Tibial nerve (tissue), 4 donors: ENCODE measurements around the gene BANP. TPM values are rescaled to one million over a fixed set of nuclear protein-coding genes. Genes with fewer than 3 reads are reported as not detected.
"Not testable (repeated sequence)": the region's sequence is repeated elsewhere in the genome, so short reads cannot be mapped to it uniquely, and the experiment has no call there.

Experiments used
- DNase-seq, 2 donors: peaks; one replicate each; pipeline ENCODE4 v3.0.0-alpha.2; 2019; ENCODE audit warnings: low spot score in 2 of 2
- H3K27ac ChIP-seq, 4 donors: fragments of 200-600 bp; sonication (generic) in 3 of 4; one replicate each; pipeline ENCODE4 v1.5.1; 2017 to 2019; ENCODE audit warnings: mild to moderate bottlenecking in 1 of 4
- H3K27me3 ChIP-seq, 2 donors: fragments of 200-600 bp; sonication (generic) in 1 of 2; one replicate each; pipeline versions ENCODE4 v1.5.1 to v1.6.0; 2017 to 2019
- H3K36me3 ChIP-seq, 3 donors: fragments of 200-600 bp; sonication (generic); one replicate each; pipeline ENCODE4 v1.5.1; 2018 to 2019
- H3K4me1 ChIP-seq, 4 donors: fragments of 200-600 bp; sonication (generic) in 3 of 4; one replicate each; pipeline ENCODE4 v1.5.1; 2017 to 2019
- H3K4me3 ChIP-seq, 4 donors: fragments of 200-600 bp; sonication (generic) in 3 of 4; one replicate each; pipeline ENCODE4 v1.5.1; 2017 to 2019; ENCODE audit warnings: mild to moderate bottlenecking in 1 of 4, moderate library complexity in 1 of 4
- H3K9me3 ChIP-seq, 4 donors: fragments of 200-600 bp; sonication (generic) in 3 of 4; one replicate each; pipeline ENCODE4 v1.5.1; 2017 to 2019
- CTCF ChIP-seq, 5 experiments: fragments of 200-600 bp in 3 of 5; fragments of 450-650 bp in 2 of 5; sonication (generic) in 3 of 5; IDR thresholded peaks; one replicate each; pipeline ENCODE4 v1.5.1; 2016 to 2019; ENCODE audit warnings: antibody characterized with exemption in 5 of 5, mild to moderate bottlenecking in 3 of 5, moderate library complexity in 2 of 5
- EP300 ChIP-seq, 2 donors: sonication (generic); formaldehyde crosslinking; IDR thresholded peaks; one replicate each; pipeline ENCODE4 v1.6.1; 2017; ENCODE audit warnings: antibody characterized with exemption in 2 of 2, mild to moderate bottlenecking in 1 of 2
- POLR2A ChIP-seq, 2 donors: fragments of 450-650 bp; IDR thresholded peaks; one replicate each; pipeline ENCODE4 v1.6.1; 2017; ENCODE audit warnings: antibody characterized with exemption in 2 of 2, mild to moderate bottlenecking in 2 of 2, moderate library complexity in 2 of 2
- WGBS, 2 donors: methylation state at CpG; one replicate each; pipeline ENCODE4 v1.1.5; 2018; 5-methylcytosine and 5-hydroxymethylcytosine counted together
- total RNA-seq, 4 donors: library from RNA; depleted of rRNA; stranded (reverse); fragments of >200 nt; gene quantifications; one replicate each; pipeline ENCODE4 v1.1.0, GENCODE V29; 2016

The BANP gene
- total RNA-seq, 4 donors from 2014 or later = 21.9 to 27.3 (median 24.6) TPM

GRCh38 chr16:87996962-87997880, 46.0 kb downstream of the BANP start:
- Histone ChIP-seq H3K9me3 (no peaks in the 10 kb centered on the region), H3K27me3 (no peaks in the 10 kb centered on the region), H3K27ac (no peak overlapping the region), H3K4me1 (no peaks in the 10 kb centered on the region), H3K36me3 (peaks cover 0 to 28% (median 0%) of the 10 kb centered on the region in 3 donors), H3K4me3 (no peak overlapping the region)
- DNase-seq = no peak
- 88 to 89% methylated on average over 8 of the region's 8 CpGs for WGBS, 2 donors
- TF ChIP-seq CTCF (IDR thresholded peaks at IDR 0.05) (no peak), EP300 (IDR thresholded peaks at IDR 0.05) (no peak), POLR2A (IDR thresholded peaks at IDR 0.05) (no peak)

- DNase-seq, H3K4me1 ChIP-seq, H3K4me3 ChIP-seq, H3K27me3 ChIP-seq, H3K9me3 ChIP-seq, H3K27ac ChIP-seq: not testable (repeated sequence)
- WGBS, 2 donors = 86 to 88% methylated on average over 27 to 31 of the region's 32 CpGs
- peaks cover 0 to 23% (median 0%) of the 10 kb centered on the region in 3 donors for H3K36me3 ChIP-seq
Observed at GRCh38 chr16:87998184-87998793, 47.1 kb downstream of the BANP start.

- H3K27me3 ChIP-seq, H3K27ac ChIP-seq, H3K4me1 ChIP-seq, H3K9me3 ChIP-seq, DNase-seq, H3K4me3 ChIP-seq: not testable (repeated sequence)
- H3K36me3 ChIP-seq = peaks cover 0 to 17% (median 0%) of the 10 kb centered on the region in 3 donors
- WGBS, 2 donors = 91 to 92% methylated on average over 29 of the region's 29 CpGs
Observed at GRCh38 chr16:87998992-87999391, 47.8 kb downstream of the BANP start.

GRCh38 chr16:88002211-88002610, 51.0 kb downstream of the BANP start:
- TF ChIP-seq EP300 (IDR thresholded peaks at IDR 0.05) (no peak), POLR2A (IDR thresholded peaks at IDR 0.05) (no peak)
- Histone ChIP-seq H3K9me3 (no peaks in the 10 kb centered on the region), H3K27ac (no peak overlapping the region), H3K36me3 (peaks cover 0 to 32% (median 0%) of the 10 kb centered on the region in 3 donors), H3K4me3 (no peak overlapping the region), H3K4me1 (peaks cover 0 to 23% (median 0%) of the 10 kb centered on the region in 4 donors), H3K27me3 (no peaks in the 10 kb centered on the region)
- 93 to 100% methylated on average over 6 of the region's 6 CpGs for WGBS, 2 donors
- DNase-seq = no peak

- Histone ChIP-seq H3K27ac (no peak overlapping the region), H3K36me3 (peaks cover 0 to 33% (median 0%) of the 10 kb centered on the region in 3 donors), H3K4me1 (peaks cover 0 to 24% (median 2%) of the 10 kb centered on the region in 4 donors), H3K9me3 (no peaks in the 10 kb centered on the region), H3K4me3 (no peak overlapping the region), H3K27me3 (no peaks in the 10 kb centered on the region)
- no peak for DNase-seq
- TF ChIP-seq POLR2A (IDR thresholded peaks at IDR 0.05) = no peak
- TF ChIP-seq EP300 (IDR thresholded peaks at IDR 0.05) = no peak
- TF ChIP-seq CTCF (IDR thresholded peaks at IDR 0.05) = no peak
- WGBS, 2 donors = 92 to 94% methylated on average over 4 of the region's 4 CpGs
Observed at GRCh38 chr16:88002749-88003148, 51.5 kb downstream of the BANP start.

- H3K27me3 ChIP-seq = no peaks in the 10 kb centered on the region
- H3K4me3 ChIP-seq = no peak overlapping the region
- WGBS, 2 donors = 91 to 95% methylated on average over 6 of the region's 6 CpGs
- peaks cover 0 to 27% (median 2%) of the 10 kb centered on the region in 4 donors for H3K4me1 ChIP-seq
- no peak for DNase-seq
- no peak for TF ChIP-seq EP300 (IDR thresholded peaks at IDR 0.05)
- no peak for TF ChIP-seq CTCF (IDR thresholded peaks at IDR 0.05)
- no peak for TF ChIP-seq POLR2A (IDR thresholded peaks at IDR 0.05)
- H3K36me3 ChIP-seq = peaks cover 0 to 32% (median 0%) of the 10 kb centered on the region in 3 donors
- no peaks in the 10 kb centered on the region for H3K9me3 ChIP-seq
- no peak overlapping the region for H3K27ac ChIP-seq
Observed at GRCh38 chr16:88003316-88003715, 52.1 kb downstream of the BANP start.
